ENCODE data around the gene GALK1.

Gene GALK1

GRCh38 chr17:75807861-75808260, 42.9 kb upstream of the GALK1 start:
- H2AFZ ChIP-seq (ENCODE audit: low read length), result no peak overlapping the region
- peaks cover 5% of the 10 kb centered on the region; the same call in 1 of the 2 replicates for H3K36me3 ChIP-seq (replicated peaks; ENCODE audit: insufficient read depth, low read length)
- no peak overlapping the region for H3K4me3 ChIP-seq (ENCODE audit: low read length)
- TF ChIP-seq, protein P1, sequence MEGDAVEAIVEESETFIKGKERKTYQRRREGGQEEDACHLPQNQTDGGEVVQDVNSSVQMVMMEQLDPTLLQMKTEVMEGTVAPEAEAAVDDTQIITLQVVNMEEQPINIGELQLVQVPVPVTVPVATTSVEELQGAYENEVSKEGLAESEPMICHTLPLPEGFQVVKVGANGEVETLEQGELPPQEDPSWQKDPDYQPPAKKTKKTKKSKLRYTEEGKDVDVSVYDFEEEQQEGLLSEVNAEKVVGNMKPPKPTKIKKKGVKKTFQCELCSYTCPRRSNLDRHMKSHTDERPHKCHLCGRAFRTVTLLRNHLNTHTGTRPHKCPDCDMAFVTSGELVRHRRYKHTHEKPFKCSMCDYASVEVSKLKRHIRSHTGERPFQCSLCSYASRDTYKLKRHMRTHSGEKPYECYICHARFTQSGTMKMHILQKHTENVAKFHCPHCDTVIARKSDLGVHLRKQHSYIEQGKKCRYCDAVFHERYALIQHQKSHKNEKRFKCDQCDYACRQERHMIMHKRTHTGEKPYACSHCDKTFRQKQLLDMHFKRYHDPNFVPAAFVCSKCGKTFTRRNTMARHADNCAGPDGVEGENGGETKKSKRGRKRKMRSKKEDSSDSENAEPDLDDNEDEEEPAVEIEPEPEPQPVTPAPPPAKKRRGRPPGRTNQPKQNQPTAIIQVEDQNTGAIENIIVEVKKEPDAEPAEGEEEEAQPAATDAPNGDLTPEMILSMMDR (IDR thresholded peaks at IDR 0.05; ENCODE audit: low read length), result no peak
- no peak for TF ChIP-seq EZH2 (optimal IDR thresholded peaks at IDR 0.05; ENCODE audit: low read depth, low read length)
- TF ChIP-seq EZH2phosphoT487 (IDR thresholded peaks at IDR 0.05; ENCODE audit: low read length), result no peak
- H4K20me1 ChIP-seq (ENCODE audit: insufficient read depth, low read length), result no peaks in the 10 kb centered on the region
- no peaks in the 10 kb centered on the region for H3F3A ChIP-seq (ENCODE audit: insufficient read depth, low read length)
- H3K4me2 ChIP-seq (ENCODE audit: low read depth, low read length), result no peak overlapping the region
- no peak overlapping the region for H3K27ac ChIP-seq (ENCODE audit: low read length)
- H3K4me1 ChIP-seq (ENCODE audit: low read length), result no peaks in the 10 kb centered on the region
- no peaks in the 10 kb centered on the region for H3K9me2 ChIP-seq (replicated peaks; ENCODE audit: insufficient read depth, low read length)
- no peaks in the 10 kb centered on the region for H3K9me3 ChIP-seq (replicated peaks; ENCODE audit: insufficient read depth, low read length)
- DNase-seq, result no peak
- no peaks in the 10 kb centered on the region for H3K79me2 ChIP-seq (ENCODE audit: low read length)
- no peak overlapping the region for H3K9ac ChIP-seq (ENCODE audit: low read length)
- H3K27me3 ChIP-seq (replicated peaks; ENCODE audit: insufficient read depth, low read length), result no peaks in the 10 kb centered on the region

GRCh38 chr17:75806822-75807500, 42.0 kb upstream of the GALK1 start:
- H3K9ac ChIP-seq (ENCODE audit: low read length), result no peak overlapping the region
- H3K4me2 ChIP-seq (ENCODE audit: low read depth, low read length), result no peak overlapping the region
- no peaks in the 10 kb centered on the region for H3F3A ChIP-seq (ENCODE audit: insufficient read depth, low read length)
- H3K27ac ChIP-seq (ENCODE audit: low read length), result no peak overlapping the region
- no peak overlapping the region for H3K4me3 ChIP-seq (ENCODE audit: low read length)
- H3K4me1 ChIP-seq (ENCODE audit: low read length), result no peaks in the 10 kb centered on the region
- TF ChIP-seq EZH2phosphoT487 (IDR thresholded peaks at IDR 0.05; ENCODE audit: low read length) (no peak), EZH2 (optimal IDR thresholded peaks at IDR 0.05; ENCODE audit: low read depth, low read length) (no peak)
- TF ChIP-seq, protein P1 (IDR thresholded peaks at IDR 0.05; ENCODE audit: low read length), result no peak
- no peak for DNase-seq
- H2AFZ ChIP-seq (ENCODE audit: low read length), result no peak overlapping the region
- peaks cover 4% of the 10 kb centered on the region; the same call in 1 of the 2 replicates for H3K79me2 ChIP-seq (ENCODE audit: low read length)
- H3K27me3 ChIP-seq (replicated peaks; ENCODE audit: insufficient read depth, low read length), result no peaks in the 10 kb centered on the region
- H3K9me3 ChIP-seq (replicated peaks; ENCODE audit: insufficient read depth, low read length), result no peaks in the 10 kb centered on the region
- no peaks in the 10 kb centered on the region for H4K20me1 ChIP-seq (ENCODE audit: insufficient read depth, low read length)
- H3K36me3 ChIP-seq (replicated peaks; ENCODE audit: insufficient read depth, low read length), result peaks cover 5% of the 10 kb centered on the region; the same call in 1 of the 2 replicates
- no peaks in the 10 kb centered on the region for H3K9me2 ChIP-seq (replicated peaks; ENCODE audit: insufficient read depth, low read length)

DNA sequence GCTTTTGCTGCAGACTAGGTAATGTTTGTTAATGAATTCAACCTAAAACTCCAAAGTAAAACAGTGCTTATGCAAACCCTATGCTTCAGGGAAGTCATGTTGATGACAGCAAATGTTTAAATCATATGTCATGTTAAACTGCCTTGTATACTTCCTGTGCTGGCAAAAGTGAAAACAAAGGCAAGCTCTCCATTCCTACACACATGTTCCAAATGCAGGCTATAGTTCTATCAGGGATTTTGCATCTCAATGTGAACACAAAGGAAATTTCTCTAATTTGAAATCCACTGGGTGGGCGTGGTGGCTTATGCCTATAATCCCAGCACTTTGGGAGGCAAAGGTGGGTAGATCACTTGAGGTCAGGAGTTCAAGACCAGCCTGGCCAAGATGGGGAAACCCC, 38.9 kb upstream of the GALK1 start:
- no peak overlapping the region for H3K9ac ChIP-seq (ENCODE audit: low read length)
- no peak for DNase-seq
- H3K4me3 ChIP-seq (ENCODE audit: low read length), result no peak overlapping the region
- H3K4me2 ChIP-seq (ENCODE audit: low read depth, low read length), result no peak overlapping the region
- no peaks in the 10 kb centered on the region for H3K9me2 ChIP-seq (replicated peaks; ENCODE audit: insufficient read depth, low read length)
- H3K4me1 ChIP-seq (ENCODE audit: low read length), result no peaks in the 10 kb centered on the region
- H2AFZ ChIP-seq (ENCODE audit: low read length), result no peak overlapping the region
- H3K9me3 ChIP-seq (replicated peaks; ENCODE audit: insufficient read depth, low read length), result no peaks in the 10 kb centered on the region
- no peak overlapping the region for H3K27ac ChIP-seq (ENCODE audit: low read length)
- no peak for TF ChIP-seq EZH2phosphoT487 (IDR thresholded peaks at IDR 0.05; ENCODE audit: low read length)
- TF ChIP-seq, protein P1 (IDR thresholded peaks at IDR 0.05; ENCODE audit: low read length), result no peak
- no peak for TF ChIP-seq EZH2 (optimal IDR thresholded peaks at IDR 0.05; ENCODE audit: low read depth, low read length)
- no peaks in the 10 kb centered on the region for H4K20me1 ChIP-seq (ENCODE audit: insufficient read depth, low read length)
- H3K79me2 ChIP-seq (ENCODE audit: low read length), result peaks cover 4% of the 10 kb centered on the region; the same call in 1 of the 2 replicates
- no peaks in the 10 kb centered on the region for H3K27me3 ChIP-seq (replicated peaks; ENCODE audit: insufficient read depth, low read length)
- H3K36me3 ChIP-seq (replicated peaks; ENCODE audit: insufficient read depth, low read length), result no peaks in the 10 kb centered on the region
- H3F3A ChIP-seq (ENCODE audit: insufficient read depth, low read length), result no peaks in the 10 kb centered on the region
